Bone marrow (tissue), 2 donors: ENCODE measurements around the gene NEUROD2.

Experiments used
- DNase-seq, 2 donors: peaks; one replicate each; lab custom pipeline; 2025; lab: John Stamatoyannopoulos, UW

NEUROD2 gene

GRCh38 chr17:39607851-39608130, at the start of gene NEUROD2:
Gene NEUROD2, minus strand, starts transcription at chr17:39607920. Its CDS starts 1,321 bp downstream, at chr17:39606599.
- DNase-seq = no peak

- DNase-seq = no peak
These were observed 47.4 kb upstream of the NEUROD2 start for GRCh38 chr17:39655105-39655504.

GRCh38 chr17:39653662-39654331, 46.1 kb upstream of the NEUROD2 start:
- peak in 1 of 2 donors; percentile 31 for DNase-seq

- DNase-seq = no peak
These were observed 45.6 kb upstream of the NEUROD2 start for GRCh38 chr17:39653316-39653661.

- no peak for DNase-seq
These were observed 45.0 kb upstream of the NEUROD2 start for GRCh38 chr17:39652587-39653315.

- DNase-seq = no peak
These were observed 44.3 kb upstream of the NEUROD2 start for GRCh38 chr17:39651923-39652586.

- no peak for DNase-seq
These were observed 42.4 kb upstream of the NEUROD2 start for GRCh38 chr17:39650121-39650579.

GRCh38 chr17:39648616-39649366, 41.1 kb upstream of the NEUROD2 start:
- no peak for DNase-seq

- DNase-seq = no peak
These were observed 39.5 kb upstream of the NEUROD2 start for GRCh38 chr17:39647256-39647655.

GRCh38 chr17:39643271-39643670, 35.6 kb upstream of the NEUROD2 start:
- DNase-seq = peak in 1 of 2 donors; percentile 12

- DNase-seq = no peak
These were observed 34.8 kb upstream of the NEUROD2 start for GRCh38 chr17:39642291-39643074.

GRCh38 chr17:39641883-39642282, 34.2 kb upstream of the NEUROD2 start:
- DNase-seq = no peak

- DNase-seq = no peak
These were observed 33.4 kb upstream of the NEUROD2 start for GRCh38 chr17:39641097-39641496.

GRCh38 chr17:39640591-39641031, 32.9 kb upstream of the NEUROD2 start:
- DNase-seq = no peak

- no peak for DNase-seq
These were observed 32.1 kb upstream of the NEUROD2 start for GRCh38 chr17:39639566-39640458.

- DNase-seq = no peak
These were observed 31.3 kb upstream of the NEUROD2 start for GRCh38 chr17:39639043-39639442.

GRCh38 chr17:39638317-39638716, 30.6 kb upstream of the NEUROD2 start:
- no peak for DNase-seq

- peak; percentile 34 to 77 for DNase-seq
These were observed 29.4 kb upstream of the NEUROD2 start, which contains the start of gene STARD3 for GRCh38 chr17:39636927-39637736. Gene STARD3, plus strand, starts transcription at chr17:39637144. Its CDS starts 16,388 bp downstream, at chr17:39653532.

- DNase-seq = no peak
These were observed 28.8 kb upstream of the NEUROD2 start for GRCh38 chr17:39636587-39636926.
